Measurements from ENCODE around the gene SHROOM4. TPM values are rescaled to one million over a fixed set of nuclear protein-coding genes. Genes with fewer than 3 reads are reported as not detected.

SHROOM4 gene
- total RNA-seq, 4 donors from 2014 or later, result 4.6 to 14.1 (median 11.4) TPM

DNA sequence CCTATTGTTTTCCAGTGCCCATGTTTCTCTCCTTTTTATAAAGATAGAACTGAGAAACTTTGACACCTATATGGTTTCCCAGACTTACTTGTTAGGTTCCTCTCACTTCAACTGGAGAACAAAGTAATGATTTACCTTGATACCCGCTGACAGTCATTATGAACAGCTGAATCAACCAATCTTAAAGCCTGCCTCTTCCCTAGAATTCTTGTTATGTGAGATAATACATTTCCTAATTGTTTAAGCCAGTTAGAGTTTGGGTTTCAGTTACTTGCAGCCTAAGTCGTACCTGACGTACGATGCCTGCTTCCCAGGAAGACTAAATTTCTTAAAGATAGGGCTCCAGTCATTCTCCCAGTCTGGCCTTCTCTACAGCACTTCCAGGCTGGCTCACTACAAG, 97.3 kb downstream of the SHROOM4 start:
- no peak for DNase-seq (ENCODE audit: low spot score in 2 of 2)
- Histone ChIP-seq H3K4me1 (no peaks in the 10 kb centered on the region), H3K4me3 (no peak overlapping the region), H3K27me3 (no peaks in the 10 kb centered on the region), H3K27ac (no peak overlapping the region), H3K36me3 (no peaks in the 10 kb centered on the region), H3K9me3 (no peaks in the 10 kb centered on the region)
- WGBS, 2 donors, result 90 to 100% methylated on average over 4 of the region's 4 CpGs
- TF ChIP-seq, protein P1, sequence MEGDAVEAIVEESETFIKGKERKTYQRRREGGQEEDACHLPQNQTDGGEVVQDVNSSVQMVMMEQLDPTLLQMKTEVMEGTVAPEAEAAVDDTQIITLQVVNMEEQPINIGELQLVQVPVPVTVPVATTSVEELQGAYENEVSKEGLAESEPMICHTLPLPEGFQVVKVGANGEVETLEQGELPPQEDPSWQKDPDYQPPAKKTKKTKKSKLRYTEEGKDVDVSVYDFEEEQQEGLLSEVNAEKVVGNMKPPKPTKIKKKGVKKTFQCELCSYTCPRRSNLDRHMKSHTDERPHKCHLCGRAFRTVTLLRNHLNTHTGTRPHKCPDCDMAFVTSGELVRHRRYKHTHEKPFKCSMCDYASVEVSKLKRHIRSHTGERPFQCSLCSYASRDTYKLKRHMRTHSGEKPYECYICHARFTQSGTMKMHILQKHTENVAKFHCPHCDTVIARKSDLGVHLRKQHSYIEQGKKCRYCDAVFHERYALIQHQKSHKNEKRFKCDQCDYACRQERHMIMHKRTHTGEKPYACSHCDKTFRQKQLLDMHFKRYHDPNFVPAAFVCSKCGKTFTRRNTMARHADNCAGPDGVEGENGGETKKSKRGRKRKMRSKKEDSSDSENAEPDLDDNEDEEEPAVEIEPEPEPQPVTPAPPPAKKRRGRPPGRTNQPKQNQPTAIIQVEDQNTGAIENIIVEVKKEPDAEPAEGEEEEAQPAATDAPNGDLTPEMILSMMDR (IDR thresholded peaks at IDR 0.05), result no peak
- TF ChIP-seq POLR2A (IDR thresholded peaks at IDR 0.05) (no peak), EP300 (IDR thresholded peaks at IDR 0.05) (no peak)

DNA sequence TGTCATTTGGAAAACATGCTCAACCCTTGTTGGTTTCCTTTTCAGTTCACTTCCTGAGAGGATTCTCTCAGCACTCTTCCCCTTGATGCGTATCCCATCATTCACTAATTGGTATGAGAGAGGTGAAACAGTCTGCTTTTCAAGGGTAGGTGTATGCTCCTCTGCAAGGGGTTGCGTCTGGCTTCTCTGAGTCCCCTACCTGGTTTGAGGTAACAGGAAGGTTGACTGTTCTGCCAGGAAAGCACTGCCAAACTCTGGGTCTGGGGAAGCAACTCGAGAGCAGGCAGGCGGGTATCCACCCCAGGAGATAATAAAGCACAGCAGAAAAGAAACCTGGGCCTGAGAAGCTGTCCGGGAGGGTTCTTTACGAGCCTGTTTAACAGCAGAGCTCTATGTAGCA, 101.2 kb downstream of the SHROOM4 start:
- Histone ChIP-seq H3K27ac (no peak overlapping the region), H3K36me3 (no peaks in the 10 kb centered on the region), H3K27me3 (peaks cover 0 to 5% of the 10 kb centered on the region in 2 donors), H3K9me3 (no peaks in the 10 kb centered on the region), H3K4me3 (no peak overlapping the region), H3K4me1 (peaks cover 0 to 3% (median 0%) of the 10 kb centered on the region in 4 donors)
- DNase-seq (ENCODE audit: low spot score in 2 of 2), result no peak
- 71 to 85% methylated on average over 6 of the region's 6 CpGs for WGBS, 2 donors
- no peak for TF ChIP-seq EP300 (IDR thresholded peaks at IDR 0.05)
- TF ChIP-seq, protein P1 (IDR thresholded peaks at IDR 0.05), result no peak
- TF ChIP-seq POLR2A (IDR thresholded peaks at IDR 0.05), result no peak

DNA sequence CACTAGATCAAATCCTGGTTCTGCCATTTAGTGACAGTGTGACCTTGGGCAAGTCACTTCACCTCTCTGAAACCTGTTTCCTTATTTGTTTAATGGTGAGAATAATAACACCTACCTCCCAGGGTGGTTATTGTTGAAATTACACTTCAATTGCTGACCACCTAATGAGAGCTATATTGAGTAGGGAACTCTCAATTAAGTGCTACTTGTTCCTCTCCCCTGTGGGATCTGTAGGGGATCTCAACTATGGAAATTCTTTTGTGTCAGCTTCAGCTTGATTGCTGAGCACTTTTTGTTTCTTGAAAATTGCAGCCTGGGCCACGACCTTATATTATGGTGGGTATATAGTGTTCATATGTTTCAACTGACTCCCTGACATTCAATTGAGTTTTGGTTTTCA, 102.1 kb downstream of the SHROOM4 start:
- no peak for DNase-seq (ENCODE audit: low spot score in 2 of 2)
- 38 to 63% methylated on average over 1 of the region's 1 CpG for WGBS, 2 donors
- TF ChIP-seq EP300 (IDR thresholded peaks at IDR 0.05) (no peak), POLR2A (IDR thresholded peaks at IDR 0.05) (no peak)
- TF ChIP-seq, protein P1 (IDR thresholded peaks at IDR 0.05), result no peak
- Histone ChIP-seq H3K9me3 (no peaks in the 10 kb centered on the region), H3K36me3 (no peaks in the 10 kb centered on the region), H3K4me1 (peaks cover 0 to 3% (median 0%) of the 10 kb centered on the region in 4 donors), H3K27me3 (peaks cover 0 to 5% of the 10 kb centered on the region in 2 donors), H3K27ac (no peak overlapping the region), H3K4me3 (no peak overlapping the region)

DNA sequence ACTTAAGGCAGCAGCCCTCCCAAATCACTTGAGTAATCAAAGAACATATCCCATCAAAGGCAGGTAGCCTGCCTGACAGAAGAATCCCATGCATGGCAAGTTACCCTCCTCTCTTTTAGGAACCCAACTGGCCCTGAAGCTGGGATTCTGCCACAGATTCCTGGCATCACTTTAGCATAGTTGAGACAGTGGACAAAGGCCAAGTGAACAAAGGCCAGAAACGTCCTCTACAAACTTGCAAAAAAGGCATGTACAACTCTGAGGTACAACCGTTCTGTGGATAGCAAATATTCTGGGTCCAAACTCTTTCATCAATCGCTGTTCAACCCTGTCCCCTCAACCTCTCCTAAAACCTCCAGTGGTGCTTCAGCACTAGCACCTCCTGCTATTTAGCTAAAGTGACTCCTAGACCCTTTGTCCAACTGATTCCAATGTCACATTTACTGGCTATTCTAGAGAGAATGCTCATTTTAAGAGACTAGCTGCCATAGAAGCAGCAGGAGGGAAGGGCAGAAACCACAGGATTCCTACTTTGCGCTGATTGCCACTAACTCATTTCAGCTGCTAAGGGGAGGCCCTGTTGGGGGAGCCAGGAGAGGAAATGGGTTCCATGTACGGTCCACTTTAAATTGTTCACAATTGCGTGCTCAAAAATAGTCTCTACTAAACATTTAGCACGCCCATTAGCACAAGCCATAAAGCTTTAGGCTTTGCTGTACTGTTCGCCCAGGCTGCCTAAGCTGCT, 105.9 kb downstream of the SHROOM4 start:
- Histone ChIP-seq H3K4me1 (peaks cover 0 to 15% (median 4%) of the 10 kb centered on the region in 4 donors), H3K9me3 (no peaks in the 10 kb centered on the region), H3K27ac (no peak overlapping the region), H3K36me3 (no peaks in the 10 kb centered on the region), H3K4me3 (no peak overlapping the region), H3K27me3 (peaks cover 0 to 5% of the 10 kb centered on the region in 2 donors)
- 55 to 58% methylated on average over 8 of the region's 8 CpGs for WGBS, 2 donors
- no peak for DNase-seq (ENCODE audit: low spot score in 2 of 2)
- TF ChIP-seq EP300 (IDR thresholded peaks at IDR 0.05) (no peak), POLR2A (IDR thresholded peaks at IDR 0.05) (no peak)
- TF ChIP-seq, protein P1 (IDR thresholded peaks at IDR 0.05), result no peak

DNA sequence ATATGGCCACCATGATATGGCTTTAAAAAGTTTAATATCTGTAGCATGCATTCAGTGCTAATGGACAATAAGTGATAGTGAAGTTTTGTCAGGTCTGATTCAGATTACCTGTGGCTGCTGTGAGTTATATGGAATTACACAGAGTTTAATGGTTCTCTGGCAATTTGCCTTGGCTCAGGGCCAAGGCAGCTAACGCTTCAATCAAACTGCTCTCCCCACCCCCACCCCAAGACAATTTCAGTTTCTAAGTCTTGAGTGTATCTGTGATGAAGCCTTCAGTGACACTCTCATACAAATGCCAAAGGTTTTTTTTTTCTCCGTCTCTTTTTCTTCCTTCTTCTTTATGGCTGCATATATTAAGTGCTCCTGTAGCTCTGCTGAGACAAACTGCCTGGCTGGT, 106.6 kb downstream of the SHROOM4 start:
- DNase-seq (ENCODE audit: low spot score in 2 of 2), result no peak
- Histone ChIP-seq H3K9me3 (no peaks in the 10 kb centered on the region), H3K36me3 (no peaks in the 10 kb centered on the region), H3K4me3 (no peak overlapping the region), H3K27ac (no peak overlapping the region), H3K27me3 (peaks cover 0 to 5% of the 10 kb centered on the region in 2 donors), H3K4me1 (peaks cover 0 to 15% (median 4%) of the 10 kb centered on the region in 4 donors)
- WGBS, 2 donors, result 20 to 29% methylated on average over 2 of the region's 2 CpGs
- TF ChIP-seq EP300 (IDR thresholded peaks at IDR 0.05) (no peak), POLR2A (IDR thresholded peaks at IDR 0.05) (no peak)
- TF ChIP-seq, protein P1 (IDR thresholded peaks at IDR 0.05), result no peak
